Activated CD4-positive, alpha-beta T cell treated with anti-CD3 and anti-CD28 coated beads for 4 hours (primary cell): ENCODE measurements around the gene OR2A42.
"Not testable (repeated sequence)": the region's sequence is repeated elsewhere in the genome, so short reads cannot be mapped to it uniquely, and the experiment has no call there.

ENCODE experiments used
- DNase-seq, 2 donors: peaks; one replicate each; pipeline ENCODE4 v3.0.0-alpha.2; 2020

The OR2A42 gene

GRCh38 chr7:144219149-144219548, 20.3 kb downstream of the OR2A42 start:
- not testable (repeated sequence) for DNase-seq

- DNase-seq = not testable (repeated sequence)
Observed at GRCh38 chr7:144218581-144218980, 20.8 kb downstream of the OR2A42 start.

GRCh38 chr7:144217200-144217599, 22.2 kb downstream of the OR2A42 start:
- DNase-seq = not testable (repeated sequence)

- DNase-seq = not testable (repeated sequence)
Observed at GRCh38 chr7:144205306-144205705, 34.1 kb downstream of the OR2A42 start.

- DNase-seq = not testable (repeated sequence)
Observed at GRCh38 chr7:144203086-144203485, 36.3 kb downstream of the OR2A42 start.

- not testable (repeated sequence) for DNase-seq
Observed at GRCh38 chr7:144201978-144202377, 37.4 kb downstream of the OR2A42 start.

GRCh38 chr7:144198934-144199333, 40.5 kb downstream of the OR2A42 start:
- not testable (repeated sequence) for DNase-seq

- DNase-seq = not testable (repeated sequence)
Observed at GRCh38 chr7:144195212-144195872, 44.1 kb downstream of the OR2A42 start, which contains the start of gene ARHGEF35. Gene ARHGEF35, minus strand, starts transcription at chr7:144195833. Its CDS starts 7,450 bp downstream, at chr7:144188383.

GRCh38 chr7:144194453-144194852, 45.0 kb downstream of the OR2A42 start:
- not testable (repeated sequence) for DNase-seq

- not testable (repeated sequence) for DNase-seq
Observed at GRCh38 chr7:144193782-144194181, 45.6 kb downstream of the OR2A42 start.

- not testable (repeated sequence) for DNase-seq
Observed at GRCh38 chr7:144188578-144189171, 50.7 kb downstream of the OR2A42 start.

- not testable (repeated sequence) for DNase-seq
Observed at GRCh38 chr7:144187848-144188247, 51.6 kb downstream of the OR2A42 start.

GRCh38 chr7:144183166-144183565, 56.2 kb downstream of the OR2A42 start, which contains the start of gene CTAGE4:
Gene CTAGE4, plus strand, starts transcription at chr7:144183466. Its CDS starts 38 bp downstream, at chr7:144183504.
- not testable (repeated sequence) for DNase-seq

GRCh38 chr7:144179165-144179479, 60.3 kb downstream of the OR2A42 start:
- DNase-seq = not testable (repeated sequence)

GRCh38 chr7:144178380-144179164, 60.8 kb downstream of the OR2A42 start:
- DNase-seq = peak; percentile 3 to 6
